Fibroblast of lung (primary cell): ENCODE results near the gene RABL2A.
"Not testable (repeated sequence)": the region's sequence is repeated elsewhere in the genome, so short reads cannot be mapped to it uniquely, and the experiment has no call there.

Experiments used
- EZH2 ChIP-seq: IDR thresholded peaks from 2 replicates; pipeline ENCODE4 v1.5.1; 2012; ENCODE audit warnings: low read length, control low read depth, mild to moderate bottlenecking; ENCODE audit errors: missing control alignments
- TF ChIP-seq, protein P1 (sequence below), 2 donors: IDR thresholded peaks in 1 of 2; conservative IDR thresholded peaks in 1 of 2; 1 replicate in 1 of 2; 2 replicates in 1 of 2; pipeline ENCODE4 v1.5.1; 2011 to 2012; ENCODE audit warnings: low read length in 2 of 2, control low read depth in 1 of 2, inconsistent platforms in 1 of 2, low read depth in 1 of 2, mild to moderate bottlenecking in 1 of 2

DNA sequence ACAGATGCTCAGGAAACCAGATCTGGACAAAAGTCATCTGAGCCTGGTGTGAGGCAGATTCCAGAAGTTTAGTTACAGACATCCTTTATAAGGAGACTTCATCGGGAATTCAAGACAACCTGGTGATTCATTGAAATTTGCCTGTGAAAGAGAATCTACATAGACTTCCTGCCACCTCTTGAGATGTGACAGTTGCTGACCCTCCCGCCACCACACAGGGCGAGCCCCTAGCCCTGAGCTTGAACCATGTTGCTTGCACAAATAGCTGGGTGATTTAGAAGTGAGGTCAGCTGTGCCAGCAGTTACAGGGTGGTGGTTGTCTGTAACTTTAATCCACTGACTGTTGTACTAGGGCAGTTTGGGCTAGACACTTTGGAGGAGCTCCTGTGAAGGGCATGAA is 11.0 kb downstream of the RABL2A start:
- TF ChIP-seq, protein P1, sequence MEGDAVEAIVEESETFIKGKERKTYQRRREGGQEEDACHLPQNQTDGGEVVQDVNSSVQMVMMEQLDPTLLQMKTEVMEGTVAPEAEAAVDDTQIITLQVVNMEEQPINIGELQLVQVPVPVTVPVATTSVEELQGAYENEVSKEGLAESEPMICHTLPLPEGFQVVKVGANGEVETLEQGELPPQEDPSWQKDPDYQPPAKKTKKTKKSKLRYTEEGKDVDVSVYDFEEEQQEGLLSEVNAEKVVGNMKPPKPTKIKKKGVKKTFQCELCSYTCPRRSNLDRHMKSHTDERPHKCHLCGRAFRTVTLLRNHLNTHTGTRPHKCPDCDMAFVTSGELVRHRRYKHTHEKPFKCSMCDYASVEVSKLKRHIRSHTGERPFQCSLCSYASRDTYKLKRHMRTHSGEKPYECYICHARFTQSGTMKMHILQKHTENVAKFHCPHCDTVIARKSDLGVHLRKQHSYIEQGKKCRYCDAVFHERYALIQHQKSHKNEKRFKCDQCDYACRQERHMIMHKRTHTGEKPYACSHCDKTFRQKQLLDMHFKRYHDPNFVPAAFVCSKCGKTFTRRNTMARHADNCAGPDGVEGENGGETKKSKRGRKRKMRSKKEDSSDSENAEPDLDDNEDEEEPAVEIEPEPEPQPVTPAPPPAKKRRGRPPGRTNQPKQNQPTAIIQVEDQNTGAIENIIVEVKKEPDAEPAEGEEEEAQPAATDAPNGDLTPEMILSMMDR (conservative IDR thresholded peaks at IDR 0.05 in 1 of 2, IDR thresholded peaks at IDR 0.05 in 1 of 2; ENCODE audit: low read depth in 1 of 2, low read length in 2 of 2), result not testable (repeated sequence)
- TF ChIP-seq EZH2, result not testable (repeated sequence)
